Tibial artery (tissue), 4 donors: ENCODE results near the gene ORC4.

ENCODE experiments used
- DNase-seq, 2 donors: peaks; one replicate each; pipeline ENCODE4 v3.0.0-alpha.2; 2019
- H3K27ac ChIP-seq, 2 donors: fragments of 200-600 bp; sonication (generic) in 1 of 2; 1 replicate in 1 of 2; 2 replicates in 1 of 2; pipeline ENCODE4 v1.5.1; 2018 to 2019; ENCODE audit warnings: mild to moderate bottlenecking in 1 of 2
- H3K27me3 ChIP-seq, 2 donors: fragments of 200-600 bp; sonication (generic) in 1 of 2; one replicate each; pipeline versions ENCODE4 v1.5.1 to v1.6.0; 2016 to 2019
- H3K36me3 ChIP-seq, 3 donors: fragments of 200-600 bp; sonication (generic) in 2 of 3; one replicate each; pipeline ENCODE4 v1.5.1; 2016 to 2019; ENCODE audit warnings: mild to moderate bottlenecking in 2 of 3
- H3K4me1 ChIP-seq, 4 donors: fragments of 200-600 bp; sonication (generic) in 2 of 4; 1 replicate in 3 of 4; 2 replicates in 1 of 4; pipeline ENCODE4 v1.5.1; 2016 to 2019
- H3K4me3 ChIP-seq, 2 donors: fragments of 200-600 bp; sonication (generic) in 1 of 2; 1 replicate in 1 of 2; 2 replicates in 1 of 2; pipeline ENCODE4 v1.5.1; 2018 to 2019; ENCODE audit warnings: mild to moderate bottlenecking in 2 of 2
- H3K9me3 ChIP-seq, 3 donors: fragments of 200-600 bp; sonication (generic) in 1 of 3; one replicate each; pipeline ENCODE4 v1.5.1; 2016 to 2019
- intact Hi-C: fragments of 100-400 bp; cut with DNase I; formaldehyde crosslinking; loops from one replicate; pipeline ENCODE4 v1.15.0; 2023; ENCODE audit warnings: low total_unique reads
- TF ChIP-seq, protein P1 (sequence below), 2 experiments: fragments of 200-600 bp in 1 of 2; fragments of 450-650 bp in 1 of 2; IDR thresholded peaks; one replicate each; pipeline ENCODE4 v1.5.1; 2017 to 2019; ENCODE audit warnings: antibody characterized with exemption in 2 of 2, mild to moderate bottlenecking in 1 of 2, moderate library complexity in 1 of 2

Gene ORC4

DNA sequence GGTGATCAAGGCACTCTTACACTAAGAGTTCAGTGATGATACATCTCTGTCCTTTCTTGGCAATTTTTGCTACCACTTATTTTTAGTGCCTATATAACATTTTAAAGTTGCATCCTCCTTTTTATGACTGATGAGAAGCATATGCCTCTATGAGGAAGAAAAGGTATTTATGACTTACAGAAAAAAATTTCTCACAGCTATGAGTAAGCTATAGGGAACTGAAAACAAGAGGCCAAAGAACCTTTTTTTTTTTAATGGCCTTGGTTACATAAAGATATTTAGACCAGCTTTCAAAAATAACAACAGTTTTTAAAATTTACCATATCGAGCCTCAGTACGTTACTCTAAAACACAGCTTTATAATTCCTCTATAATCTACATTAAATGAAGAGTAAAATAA lies 21.7 kb upstream of the ORC4 start:
- H3K4me3 ChIP-seq = no peak overlapping the region
- no peak overlapping the region for H3K27ac ChIP-seq
- intact Hi-C loops = no loop called here
- no peak for DNase-seq
- no peaks in the 10 kb centered on the region for H3K4me1 ChIP-seq
- no peaks in the 10 kb centered on the region for H3K9me3 ChIP-seq
- H3K36me3 ChIP-seq = no peaks in the 10 kb centered on the region
- no peaks in the 10 kb centered on the region for H3K27me3 ChIP-seq
- TF ChIP-seq, protein P1, sequence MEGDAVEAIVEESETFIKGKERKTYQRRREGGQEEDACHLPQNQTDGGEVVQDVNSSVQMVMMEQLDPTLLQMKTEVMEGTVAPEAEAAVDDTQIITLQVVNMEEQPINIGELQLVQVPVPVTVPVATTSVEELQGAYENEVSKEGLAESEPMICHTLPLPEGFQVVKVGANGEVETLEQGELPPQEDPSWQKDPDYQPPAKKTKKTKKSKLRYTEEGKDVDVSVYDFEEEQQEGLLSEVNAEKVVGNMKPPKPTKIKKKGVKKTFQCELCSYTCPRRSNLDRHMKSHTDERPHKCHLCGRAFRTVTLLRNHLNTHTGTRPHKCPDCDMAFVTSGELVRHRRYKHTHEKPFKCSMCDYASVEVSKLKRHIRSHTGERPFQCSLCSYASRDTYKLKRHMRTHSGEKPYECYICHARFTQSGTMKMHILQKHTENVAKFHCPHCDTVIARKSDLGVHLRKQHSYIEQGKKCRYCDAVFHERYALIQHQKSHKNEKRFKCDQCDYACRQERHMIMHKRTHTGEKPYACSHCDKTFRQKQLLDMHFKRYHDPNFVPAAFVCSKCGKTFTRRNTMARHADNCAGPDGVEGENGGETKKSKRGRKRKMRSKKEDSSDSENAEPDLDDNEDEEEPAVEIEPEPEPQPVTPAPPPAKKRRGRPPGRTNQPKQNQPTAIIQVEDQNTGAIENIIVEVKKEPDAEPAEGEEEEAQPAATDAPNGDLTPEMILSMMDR (IDR thresholded peaks at IDR 0.05) = no peak

DNA sequence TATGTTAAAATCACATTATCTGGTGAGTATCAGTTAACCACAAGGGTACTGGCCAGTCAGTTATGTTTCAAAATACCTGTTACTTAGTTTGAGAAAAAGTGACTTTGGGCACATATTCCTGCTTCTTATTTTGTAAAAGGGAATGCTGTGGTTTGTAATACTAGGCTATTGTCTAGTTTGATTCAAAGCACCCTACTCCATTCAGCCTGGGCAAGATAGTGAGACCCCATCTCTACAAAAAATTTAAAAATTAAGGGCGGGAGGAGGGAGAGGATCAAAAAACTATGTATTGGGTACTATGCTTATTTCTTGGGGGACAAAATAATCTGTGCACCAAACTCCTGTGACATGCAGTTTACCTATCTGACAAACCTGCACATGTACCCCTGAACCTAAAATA lies 19.2 kb upstream of the ORC4 start:
- Histone ChIP-seq H3K27ac (no peak overlapping the region), H3K36me3 (no peaks in the 10 kb centered on the region), H3K4me3 (no peak overlapping the region), H3K9me3 (no peaks in the 10 kb centered on the region), H3K4me1 (no peaks in the 10 kb centered on the region), H3K27me3 (no peaks in the 10 kb centered on the region)
- DNase-seq = no peak
- TF ChIP-seq, protein P1 (IDR thresholded peaks at IDR 0.05) = no peak
- intact Hi-C loops = no loop called here

DNA sequence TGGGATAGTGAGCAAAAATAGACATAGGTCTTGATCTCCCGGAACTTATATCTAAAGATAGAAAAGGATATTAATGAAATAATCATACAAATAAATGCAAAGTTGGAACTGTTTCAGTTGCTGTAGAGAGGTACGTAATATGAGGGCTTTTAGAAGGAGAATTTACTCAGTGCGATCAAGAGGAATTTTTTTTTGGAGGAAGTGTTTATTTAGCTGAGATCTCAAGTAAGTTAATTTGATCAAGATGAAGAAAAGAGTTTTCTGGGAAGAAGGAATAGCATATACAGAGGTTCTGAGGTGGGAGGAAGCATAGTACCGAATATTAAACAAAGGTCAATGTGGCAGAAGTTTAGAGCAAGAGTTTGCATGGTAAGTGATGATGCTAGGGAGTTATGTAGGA lies 11.7 kb upstream of the ORC4 start:
- Histone ChIP-seq H3K27me3 (no peaks in the 10 kb centered on the region), H3K27ac (no peak overlapping the region), H3K9me3 (no peaks in the 10 kb centered on the region), H3K4me3 (no peak overlapping the region), H3K4me1 (no peaks in the 10 kb centered on the region), H3K36me3 (no peaks in the 10 kb centered on the region)
- DNase-seq = no peak
- intact Hi-C loops = no loop called here
- TF ChIP-seq, protein P1 (IDR thresholded peaks at IDR 0.05) = no peak

DNA sequence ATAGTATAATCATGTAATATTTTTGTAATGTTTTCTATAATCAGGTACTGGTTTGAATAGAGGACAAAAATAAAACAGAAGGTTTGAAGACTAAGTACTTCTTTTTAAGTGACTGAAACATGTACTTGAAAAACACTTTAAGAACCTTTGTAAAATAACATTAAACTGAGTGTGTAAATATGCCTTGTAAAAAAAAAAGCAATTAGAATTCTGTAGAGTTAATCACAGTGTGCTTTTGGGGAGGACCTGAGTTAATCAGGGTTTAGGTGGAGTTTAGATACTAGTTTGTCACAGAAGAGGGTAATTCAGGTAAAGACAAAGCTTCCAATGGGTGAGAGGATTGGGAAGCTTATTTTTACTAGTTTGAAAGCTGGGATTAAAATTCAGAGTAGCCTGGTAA lies 10.6 kb upstream of the ORC4 start:
- intact Hi-C loops = no loop called here
- Histone ChIP-seq H3K27me3 (no peaks in the 10 kb centered on the region), H3K4me1 (no peaks in the 10 kb centered on the region), H3K36me3 (no peaks in the 10 kb centered on the region), H3K9me3 (no peaks in the 10 kb centered on the region), H3K27ac (no peak overlapping the region), H3K4me3 (no peak overlapping the region)
- DNase-seq = no peak
- TF ChIP-seq, protein P1 (IDR thresholded peaks at IDR 0.05) = no peak

DNA sequence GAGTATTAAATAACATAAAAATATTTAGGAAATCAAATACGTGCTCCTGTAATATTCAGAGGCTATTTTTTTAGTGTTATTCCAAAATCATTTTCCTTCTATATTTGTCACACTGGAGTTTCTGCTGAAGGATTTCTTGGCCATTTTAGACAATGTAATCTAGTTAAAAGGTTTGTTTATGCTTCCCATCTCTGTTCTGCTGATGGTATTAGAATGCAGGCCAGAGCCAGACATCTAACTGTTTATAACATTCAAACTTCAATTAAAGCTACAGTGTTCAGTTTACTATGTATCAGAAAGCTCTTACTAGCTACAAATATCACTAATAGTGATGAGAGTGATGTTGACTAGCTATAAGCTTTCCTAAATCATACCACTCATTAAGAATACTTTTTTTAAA lies 8.2 kb upstream of the ORC4 start:
- no peak for DNase-seq
- TF ChIP-seq, protein P1 (IDR thresholded peaks at IDR 0.05) = no peak
- Histone ChIP-seq H3K9me3 (no peaks in the 10 kb centered on the region), H3K4me1 (peaks cover 0 to 8% (median 0%) of the 10 kb centered on the region in 4 donors), H3K27me3 (no peaks in the 10 kb centered on the region), H3K36me3 (no peaks in the 10 kb centered on the region), H3K4me3 (no peak overlapping the region), H3K27ac (no peak overlapping the region)
- intact Hi-C loops = no loop called here

DNA sequence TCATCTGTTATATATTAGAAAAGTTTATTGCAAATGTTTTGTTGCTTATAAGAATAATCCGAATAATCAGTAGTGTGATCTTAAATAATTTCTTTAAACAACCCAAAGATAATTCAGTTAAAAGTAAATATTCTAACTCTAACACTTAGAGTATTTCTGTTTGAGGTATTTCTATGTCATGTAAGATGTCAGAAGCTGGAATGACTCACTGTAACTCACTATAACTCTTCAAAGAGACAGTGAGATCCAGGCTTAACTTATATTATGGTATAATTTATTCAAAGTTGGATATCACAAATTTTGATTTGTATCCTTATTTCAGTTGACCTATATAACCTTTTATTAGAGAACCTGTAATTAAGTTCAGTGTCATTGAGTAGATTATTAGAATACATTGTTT lies 7.3 kb upstream of the ORC4 start:
- intact Hi-C loops = no loop called here
- TF ChIP-seq, protein P1 (IDR thresholded peaks at IDR 0.05) = no peak
- Histone ChIP-seq H3K36me3 (no peaks in the 10 kb centered on the region), H3K4me1 (peaks cover 0 to 18% (median 3%) of the 10 kb centered on the region in 4 donors), H3K27me3 (no peaks in the 10 kb centered on the region), H3K9me3 (no peaks in the 10 kb centered on the region), H3K4me3 (no peak overlapping the region), H3K27ac (no peak overlapping the region)
- DNase-seq = no peak
